ENCODE results near the gene FARP1.

FARP1 gene

GRCh38 chr13:98488736-98489135 is 345.8 kb downstream of the FARP1 start:
- TF ChIP-seq Cebpa-rat (IDR thresholded peaks at IDR 0.05), result no peak
- H3K27me3 ChIP-seq, result no peaks in the 10 kb centered on the region
- H3K9me3 ChIP-seq, result no peaks in the 10 kb centered on the region
- H3K4me2 ChIP-seq, result no peak overlapping the region
- peaks cover 64% of the 10 kb centered on the region for H3K4me1 ChIP-seq
- peaks cover 100% of the 10 kb centered on the region for H4K20me1 ChIP-seq
- H3K9ac ChIP-seq, result no peak overlapping the region
- peaks cover 22% of the 10 kb centered on the region; the same call in 1 of the 2 replicates for H3K36me3 ChIP-seq
- no peak overlapping the region for H3K27ac ChIP-seq
- H3K4me3 ChIP-seq, result no peak overlapping the region

GRCh38 chr13:98489446-98490194 is 346.7 kb downstream of the FARP1 start:
- H3K9me3 ChIP-seq, result no peaks in the 10 kb centered on the region
- no peak overlapping the region for H3K27ac ChIP-seq
- peaks cover 99% of the 10 kb centered on the region for H4K20me1 ChIP-seq
- no peak for TF ChIP-seq Cebpa-rat (IDR thresholded peaks at IDR 0.05)
- H3K4me3 ChIP-seq, result no peak overlapping the region
- peaks cover 25% of the 10 kb centered on the region; the same call in 1 of the 2 replicates for H3K36me3 ChIP-seq
- no peak overlapping the region for H3K9ac ChIP-seq
- H3K4me1 ChIP-seq, result peaks cover 55% of the 10 kb centered on the region
- no peaks in the 10 kb centered on the region for H3K27me3 ChIP-seq
- H3K4me2 ChIP-seq, result no peak overlapping the region

GRCh38 chr13:98490195-98490836 is 347.4 kb downstream of the FARP1 start:
- Histone ChIP-seq H3K9ac (no peak overlapping the region), H4K20me1 (peaks cover 99% of the 10 kb centered on the region), H3K36me3 (peaks cover 28% of the 10 kb centered on the region; the same call in 1 of the 2 replicates), H3K27ac (no peak overlapping the region), H3K4me3 (no peak overlapping the region), H3K9me3 (no peaks in the 10 kb centered on the region), H3K4me1 (peaks cover 50% of the 10 kb centered on the region), H3K27me3 (no peaks in the 10 kb centered on the region), H3K4me2 (peak overlapping the region; percentile 5; the same call in 1 of the 2 replicates)
- TF ChIP-seq Cebpa-rat (IDR thresholded peaks at IDR 0.05), result no peak

DNA sequence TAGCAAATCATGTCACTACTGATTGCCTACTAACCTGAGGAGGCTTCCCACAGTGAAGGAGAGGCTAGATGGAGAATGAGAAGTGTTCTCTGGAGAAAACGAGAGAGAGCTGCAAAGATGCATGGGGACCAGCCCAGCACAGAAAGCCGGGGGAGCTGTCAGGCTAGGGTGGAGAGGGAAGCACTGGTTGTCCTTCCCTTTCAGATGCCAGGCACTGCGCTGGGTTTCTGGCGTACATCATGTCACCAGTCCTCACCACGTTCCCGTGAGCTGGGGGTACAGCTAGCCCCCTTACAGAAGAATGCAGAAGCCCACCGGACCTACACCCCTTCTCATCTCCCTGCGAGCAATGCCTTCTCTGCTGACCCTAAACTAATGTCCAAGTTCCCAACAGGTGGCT is 348.0 kb downstream of the FARP1 start:
- H3K9ac ChIP-seq, result no peak overlapping the region
- no peak for TF ChIP-seq Cebpa-rat (IDR thresholded peaks at IDR 0.05)
- H3K36me3 ChIP-seq, result peaks cover 28% of the 10 kb centered on the region; the same call in 1 of the 2 replicates
- peaks cover 99% of the 10 kb centered on the region for H4K20me1 ChIP-seq
- H3K4me3 ChIP-seq, result no peak overlapping the region
- no peaks in the 10 kb centered on the region for H3K27me3 ChIP-seq
- H3K27ac ChIP-seq, result no peak overlapping the region
- no peak overlapping the region; the same call in 1 of the 2 replicates for H3K4me2 ChIP-seq
- H3K9me3 ChIP-seq, result no peaks in the 10 kb centered on the region
- H3K4me1 ChIP-seq, result peaks cover 50% of the 10 kb centered on the region

DNA sequence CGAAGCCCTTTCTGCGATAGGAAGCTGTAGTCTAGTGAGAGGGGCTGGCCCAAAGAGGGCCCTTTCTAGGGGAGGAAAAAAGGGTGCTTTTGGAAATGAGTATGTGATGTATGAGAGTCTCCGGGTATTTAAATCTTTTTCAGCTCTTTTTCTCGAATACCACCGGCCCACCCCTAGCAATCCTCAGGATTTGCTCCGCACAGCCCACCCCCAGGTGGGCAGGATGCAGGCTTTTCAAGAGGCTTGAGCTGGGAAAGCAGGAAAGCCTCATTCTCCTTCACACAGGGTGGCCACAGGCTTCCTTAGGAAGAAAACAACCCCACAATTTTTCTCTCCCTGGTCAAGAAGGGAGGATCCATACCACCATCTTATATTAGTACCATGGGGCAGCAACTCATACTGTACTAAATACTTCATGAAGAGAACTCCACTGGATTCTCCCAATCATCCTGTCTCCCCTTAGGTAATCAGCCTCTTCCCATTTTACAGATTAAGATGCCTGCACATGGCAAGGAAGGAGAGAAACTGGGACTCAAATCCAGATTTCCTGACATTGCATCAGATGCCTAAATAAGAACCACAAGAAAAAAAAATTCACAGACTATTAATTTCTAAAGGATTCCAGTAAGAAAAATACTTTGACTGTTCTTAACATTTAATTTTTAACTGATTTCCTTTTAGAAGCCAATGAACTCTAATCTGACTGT is 349.6 kb downstream of the FARP1 start:
- Histone ChIP-seq H3K27me3 (no peaks in the 10 kb centered on the region), H3K4me1 (peaks cover 64% of the 10 kb centered on the region), H3K9me3 (no peaks in the 10 kb centered on the region), H3K9ac (no peak overlapping the region), H4K20me1 (peaks cover 99% of the 10 kb centered on the region), H3K4me3 (no peak overlapping the region), H3K27ac (no peak overlapping the region), H3K4me2 (0 out of 2 replicates have a peak overlapping the region, but pooled peaks have one; percentile 16), H3K36me3 (peaks cover 30% of the 10 kb centered on the region)
- TF ChIP-seq Cebpa-rat (IDR thresholded peaks at IDR 0.05), result no peak

DNA sequence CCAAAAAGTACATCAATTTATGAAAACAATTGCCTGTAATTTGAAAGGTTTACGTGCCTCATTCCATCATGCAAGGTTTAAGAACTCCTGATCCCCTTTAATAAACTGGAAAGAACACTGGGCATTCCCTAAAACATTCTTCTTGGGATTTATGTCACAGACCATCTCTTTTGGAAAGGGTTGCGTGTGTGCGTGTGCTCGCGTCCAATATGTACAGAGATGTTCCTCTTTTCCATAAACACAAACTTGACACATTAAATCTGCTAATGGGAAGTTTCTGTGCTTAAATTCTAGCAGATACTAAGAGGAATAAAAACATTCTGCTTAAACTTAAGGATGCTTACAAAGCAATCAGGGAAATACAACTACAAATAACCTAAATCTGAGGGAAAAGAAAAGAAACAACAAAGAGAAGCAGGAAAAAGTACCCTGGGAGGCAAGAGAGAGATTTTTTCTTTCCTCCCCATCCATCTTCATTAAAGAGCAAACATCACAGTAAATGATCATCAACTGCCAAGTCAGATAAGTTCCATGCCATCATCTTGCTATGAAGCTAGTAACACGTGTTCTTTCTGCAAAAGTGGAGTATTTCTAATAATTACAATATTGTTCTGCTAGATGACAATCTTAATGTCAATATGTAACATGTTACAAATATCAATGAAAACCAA is 350.3 kb downstream of the FARP1 start:
- Histone ChIP-seq H3K27me3 (no peaks in the 10 kb centered on the region), H3K36me3 (peaks cover 36% of the 10 kb centered on the region), H3K4me3 (no peak overlapping the region), H4K20me1 (peaks cover 99% of the 10 kb centered on the region), H3K9ac (no peak overlapping the region), H3K27ac (no peak overlapping the region), H3K4me1 (peaks cover 63% of the 10 kb centered on the region), H3K9me3 (no peaks in the 10 kb centered on the region), H3K4me2 (no peak overlapping the region)
- TF ChIP-seq Cebpa-rat (IDR thresholded peaks at IDR 0.05), result no peak

DNA sequence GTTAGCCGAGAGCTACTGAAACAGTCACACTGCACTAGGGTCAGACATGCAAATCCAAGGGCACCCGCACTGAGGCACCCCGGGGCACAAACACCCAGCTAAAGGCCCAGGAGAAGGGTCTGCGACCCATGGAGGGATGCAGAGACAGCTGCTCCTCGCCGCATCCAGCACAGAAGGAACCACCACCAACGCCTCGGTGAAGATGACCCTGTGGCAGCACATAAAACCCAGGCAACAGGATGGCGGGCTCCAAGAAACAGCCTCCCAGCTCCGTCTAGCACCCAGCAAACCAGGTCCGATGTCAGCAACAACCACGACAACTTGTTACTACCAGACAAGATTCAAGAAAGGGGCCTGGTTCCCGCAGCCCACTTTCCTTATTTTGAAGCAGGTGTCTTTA is 351.9 kb downstream of the FARP1 start:
- H3K27me3 ChIP-seq, result no peaks in the 10 kb centered on the region
- peaks cover 48% of the 10 kb centered on the region for H3K4me1 ChIP-seq
- peaks cover 43% of the 10 kb centered on the region for H3K36me3 ChIP-seq
- TF ChIP-seq Cebpa-rat (IDR thresholded peaks at IDR 0.05), result no peak
- H3K9me3 ChIP-seq, result no peaks in the 10 kb centered on the region
- peaks cover 99% of the 10 kb centered on the region for H4K20me1 ChIP-seq
- H3K9ac ChIP-seq, result no peak overlapping the region
- no peak overlapping the region for H3K4me2 ChIP-seq
- H3K4me3 ChIP-seq, result no peak overlapping the region
- H3K27ac ChIP-seq, result no peak overlapping the region

GRCh38 chr13:98495627-98496478 is 353.0 kb downstream of the FARP1 start:
- peaks cover 39% of the 10 kb centered on the region for H3K36me3 ChIP-seq
- H3K9me3 ChIP-seq, result no peaks in the 10 kb centered on the region
- no peak overlapping the region for H3K4me2 ChIP-seq
- H3K4me3 ChIP-seq, result no peak overlapping the region
- H3K27ac ChIP-seq, result no peak overlapping the region
- peak; percentile 56; the same call in 1 of the 2 replicates for TF ChIP-seq Cebpa-rat (IDR thresholded peaks at IDR 0.05)
- H3K27me3 ChIP-seq, result no peaks in the 10 kb centered on the region
- peaks cover 41% of the 10 kb centered on the region for H3K4me1 ChIP-seq
- peaks cover 99% of the 10 kb centered on the region for H4K20me1 ChIP-seq
- H3K9ac ChIP-seq, result no peak overlapping the region

- Histone ChIP-seq H3K4me3 (no peak overlapping the region), H3K9me3 (no peaks in the 10 kb centered on the region), H3K9ac (no peak overlapping the region), H4K20me1 (peaks cover 99% of the 10 kb centered on the region), H3K4me2 (no peak overlapping the region), H3K27ac (no peak overlapping the region), H3K36me3 (peaks cover 36% of the 10 kb centered on the region), H3K27me3 (no peaks in the 10 kb centered on the region), H3K4me1 (peaks cover 41% of the 10 kb centered on the region)
- TF ChIP-seq Cebpa-rat (IDR thresholded peaks at IDR 0.05), result no peak
Measured at GRCh38 chr13:98496479-98496791, 353.5 kb downstream of the FARP1 start.
